Breast epithelium (tissue), 4 donors: ENCODE results near the gene GAD2. TPM values are rescaled to one million over a fixed set of nuclear protein-coding genes. Genes with fewer than 3 reads are reported as not detected.

ENCODE experiments used
- DNase-seq, 2 donors: peaks; one replicate each; pipeline ENCODE4 v3.0.0-alpha.2; 2019; ENCODE audit warnings: low spot score in 2 of 2
- H3K27ac ChIP-seq, 2 donors: fragments of 200-600 bp; sonication (generic) in 1 of 2; one replicate each; pipeline ENCODE4 v1.5.1; 2016 to 2019; ENCODE audit warnings: mild to moderate bottlenecking in 1 of 2
- H3K27me3 ChIP-seq, 2 donors: fragments of 200-600 bp; sonication (generic) in 1 of 2; one replicate each; pipeline versions ENCODE4 v1.5.1 to v1.6.0; 2017 to 2019; ENCODE audit warnings: control low read depth in 1 of 2, mild to moderate bottlenecking in 1 of 2
- H3K36me3 ChIP-seq: fragments of 200-600 bp; one replicate; pipeline ENCODE4 v1.5.1; 2019
- H3K4me1 ChIP-seq, 2 donors: fragments of 200-600 bp; sonication (generic); one replicate each; pipeline ENCODE4 v1.5.1; 2016 to 2019; ENCODE audit warnings: control low read depth in 1 of 2
- H3K4me3 ChIP-seq, 3 donors: fragments of 200-600 bp; sonication (generic); 1 replicate in 2 of 3; 2 replicates in 1 of 3; pipeline ENCODE4 v1.5.1; 2016 to 2019; ENCODE audit warnings: mild to moderate bottlenecking in 3 of 3, moderate library complexity in 2 of 3
- H3K9me3 ChIP-seq, 2 donors: fragments of 200-600 bp; sonication (generic) in 1 of 2; one replicate each; pipeline ENCODE4 v1.5.1; 2016 to 2019; ENCODE audit warnings: control low read depth in 1 of 2
- CTCF ChIP-seq, 3 donors: fragments of 450-650 bp; IDR thresholded peaks; one replicate each; pipeline ENCODE4 v1.5.1; 2016 to 2017; ENCODE audit warnings: antibody characterized with exemption in 3 of 3, mild to moderate bottlenecking in 3 of 3, moderate library complexity in 3 of 3
- POLR2A ChIP-seq: fragments of 450-650 bp; IDR thresholded peaks from one replicate; pipeline ENCODE4 v1.6.1; 2016; ENCODE audit warnings: antibody characterized with exemption, mild to moderate bottlenecking, moderate library complexity
- POLR2AphosphoS5 ChIP-seq, 3 donors: sonication (generic); formaldehyde crosslinking; IDR thresholded peaks; one replicate each; pipeline ENCODE4 v1.6.1; 2017; ENCODE audit warnings: antibody characterized with exemption in 3 of 3
- intact Hi-C: fragments of 100-400 bp; cut with DNase I; formaldehyde crosslinking; loops from one replicate; pipeline ENCODE4 v1.15.1; 2023; ENCODE audit warnings: low total_unique reads
- total RNA-seq, 3 donors: library from RNA; depleted of rRNA; stranded (reverse); fragments of >200 nt; gene quantifications; one replicate each; pipeline ENCODE4 v1.1.0, GENCODE V29; 2016

The GAD2 gene
- total RNA-seq, 3 donors from 2014 or later = not detected

- Histone ChIP-seq H3K27me3 (no peaks in the 10 kb centered on the region), H3K27ac (no peak overlapping the region), H3K36me3 (no peaks in the 10 kb centered on the region), H3K4me3 (no peak overlapping the region), H3K9me3 (peaks cover 0 to under 1% of the 10 kb centered on the region in 2 donors), H3K4me1 (no peaks in the 10 kb centered on the region)
- no peak for DNase-seq
- no peak for TF ChIP-seq POLR2A
- no peak for TF ChIP-seq POLR2AphosphoS5 (IDR thresholded peaks at IDR 0.05)
- no peak for TF ChIP-seq CTCF (IDR thresholded peaks at IDR 0.05)
- intact Hi-C loops = no loop called here
Measured at GRCh38 chr10:26194275-26194674, 22.3 kb upstream of the GAD2 start.

DNA sequence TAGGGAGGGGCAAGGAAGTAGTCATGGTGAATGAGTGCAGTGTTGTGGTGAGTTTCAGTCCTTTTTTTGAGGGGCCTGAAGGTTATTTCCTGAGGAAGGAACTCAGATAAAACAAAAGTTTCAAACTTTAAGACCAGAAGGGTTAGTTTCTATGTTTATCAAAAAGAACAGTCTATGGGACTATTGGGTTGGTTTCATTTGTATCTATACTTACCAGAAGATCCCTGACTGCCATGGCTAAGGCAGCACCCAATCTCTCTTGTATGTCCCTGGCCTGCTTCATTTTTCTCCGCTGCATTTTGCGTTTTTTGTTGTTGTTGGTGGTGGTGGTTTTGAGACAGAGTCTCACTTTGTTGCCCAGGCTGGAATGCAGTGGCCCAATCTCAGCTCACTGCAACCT lies 19.3 kb upstream of the GAD2 start:
- Histone ChIP-seq H3K36me3 (no peaks in the 10 kb centered on the region), H3K27ac (no peak overlapping the region), H3K4me1 (no peaks in the 10 kb centered on the region), H3K4me3 (no peak overlapping the region), H3K27me3 (no peaks in the 10 kb centered on the region), H3K9me3 (no peaks in the 10 kb centered on the region)
- DNase-seq = no peak
- intact Hi-C loops = no loop called here
- TF ChIP-seq POLR2AphosphoS5 (IDR thresholded peaks at IDR 0.05) (no peak), CTCF (IDR thresholded peaks at IDR 0.05) (no peak), POLR2A (no peak)

- H3K27me3 ChIP-seq = no peaks in the 10 kb centered on the region
- H3K36me3 ChIP-seq = no peaks in the 10 kb centered on the region
- no peak for TF ChIP-seq POLR2AphosphoS5 (IDR thresholded peaks at IDR 0.05)
- no peak for TF ChIP-seq CTCF (IDR thresholded peaks at IDR 0.05)
- TF ChIP-seq POLR2A = no peak
- H3K4me1 ChIP-seq = no peaks in the 10 kb centered on the region
- no peak for DNase-seq
- no peak overlapping the region for H3K27ac ChIP-seq
- intact Hi-C loops = no loop called here
- no peak overlapping the region for H3K4me3 ChIP-seq
- no peaks in the 10 kb centered on the region for H3K9me3 ChIP-seq
Measured at GRCh38 chr10:26198119-26198518, 18.5 kb upstream of the GAD2 start.

DNA sequence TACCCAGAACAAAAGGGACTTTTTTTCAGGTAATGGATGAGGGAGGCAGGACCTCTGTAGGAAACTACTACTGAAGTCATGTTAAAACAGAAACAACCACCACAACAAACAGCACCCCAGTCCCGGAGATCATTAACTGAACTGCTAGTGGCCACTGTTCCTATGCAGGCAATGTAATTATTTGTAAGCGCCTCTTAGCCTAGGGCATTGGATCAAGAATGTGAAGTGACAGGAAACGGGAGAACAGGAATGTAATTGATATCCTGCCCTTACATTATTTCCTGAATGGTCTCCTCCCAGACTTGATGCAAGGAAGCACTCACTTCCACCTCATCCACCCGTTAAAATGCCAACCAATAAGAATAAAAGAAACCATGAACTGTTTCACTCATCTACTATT lies 16.7 kb upstream of the GAD2 start:
- Histone ChIP-seq H3K9me3 (no peaks in the 10 kb centered on the region), H3K36me3 (no peaks in the 10 kb centered on the region), H3K4me1 (no peaks in the 10 kb centered on the region), H3K27me3 (no peaks in the 10 kb centered on the region), H3K4me3 (no peak overlapping the region), H3K27ac (no peak overlapping the region)
- TF ChIP-seq POLR2A (no peak), POLR2AphosphoS5 (IDR thresholded peaks at IDR 0.05) (no peak), CTCF (IDR thresholded peaks at IDR 0.05) (no peak)
- DNase-seq = no peak
- intact Hi-C loops = no loop called here

DNA sequence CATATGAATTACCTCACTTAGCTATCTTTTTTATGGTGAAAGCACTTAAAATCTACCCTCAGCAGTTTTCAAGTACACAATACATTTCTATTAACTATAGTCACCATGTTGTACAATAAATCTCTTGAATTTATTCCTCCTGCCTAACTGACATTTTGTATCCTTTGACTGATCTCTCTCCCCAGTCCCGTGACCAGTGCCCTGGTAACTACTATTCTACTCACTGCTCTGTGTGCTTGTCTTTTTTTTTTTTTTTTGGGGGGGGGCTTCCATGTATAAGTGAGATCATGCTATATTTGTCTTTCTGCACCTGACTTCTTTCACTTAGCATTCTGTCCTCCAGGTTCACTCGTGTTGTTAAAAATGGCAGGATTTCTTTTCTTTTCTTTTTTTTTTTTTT lies 11.4 kb upstream of the GAD2 start:
- no peak overlapping the region for H3K4me3 ChIP-seq
- no peaks in the 10 kb centered on the region for H3K27me3 ChIP-seq
- H3K27ac ChIP-seq = no peak overlapping the region
- DNase-seq = no peak
- TF ChIP-seq CTCF (IDR thresholded peaks at IDR 0.05) (no peak), POLR2A (no peak), POLR2AphosphoS5 (IDR thresholded peaks at IDR 0.05) (no peak)
- intact Hi-C loops = no loop called here
- H3K9me3 ChIP-seq = no peaks in the 10 kb centered on the region
- no peaks in the 10 kb centered on the region for H3K36me3 ChIP-seq
- H3K4me1 ChIP-seq = no peaks in the 10 kb centered on the region
